GM23248 (cell line): ENCODE measurements around the gene GAA.

ENCODE experiments used
- EZH2 ChIP-seq: fragments of 200-600 bp; sonication (generic); IDR thresholded peaks from 2 replicates; pipeline ENCODE4 v1.6.1; 2018; ENCODE audit warnings: antibody characterized with exemption, mild to moderate bottlenecking; ENCODE audit not compliant: insufficient read depth, poor library complexity, severe bottlenecking
- EZH2phosphoT487 ChIP-seq: fragments of 200-600 bp; sonication (generic); IDR thresholded peaks from 2 replicates; pipeline ENCODE4 v1.6.1; 2018; ENCODE audit warnings: antibody characterized with exemption, moderate library complexity, mild to moderate bottlenecking, low read depth; ENCODE audit not compliant: insufficient read depth

DNA sequence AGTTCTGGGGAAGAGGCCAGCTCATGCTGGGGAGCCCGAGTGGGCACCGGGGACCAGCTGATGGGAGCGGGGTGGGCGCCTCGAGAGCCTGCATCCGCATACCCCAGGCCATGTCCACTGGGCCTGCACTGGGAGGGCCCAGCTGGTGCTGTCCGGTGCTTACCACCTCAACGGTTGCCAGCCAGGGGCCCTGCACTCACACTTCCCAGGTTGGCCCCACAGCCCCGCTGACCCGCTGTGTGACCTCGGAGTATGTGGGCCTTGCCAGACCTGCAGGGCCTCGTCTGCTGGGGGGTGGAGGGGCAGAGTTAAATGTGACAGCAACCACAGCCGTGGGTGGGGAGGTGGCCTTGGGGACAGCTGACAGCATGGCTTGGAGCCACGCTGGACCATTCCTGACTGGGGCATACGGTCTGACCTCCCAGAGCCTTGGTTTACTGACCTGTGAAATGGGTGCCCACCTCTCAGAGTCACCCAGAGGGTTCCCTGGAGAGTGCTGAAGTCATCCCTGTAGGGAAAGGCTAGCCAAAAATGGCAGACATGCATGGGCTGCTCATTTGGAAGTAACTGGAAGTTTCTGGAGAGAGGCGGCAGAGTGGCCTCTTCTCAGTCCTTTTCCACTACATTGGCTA, 5.4 kb upstream of the GAA start:
- no peak for TF ChIP-seq EZH2phosphoT487
- TF ChIP-seq EZH2, result no peak
